NCI-H1417 (cell line): Measurements from ENCODE around the gene TYMP.
A peak's percentile ranks its signal among the peaks of the same experiment; 100 is the strongest.

ENCODE experiments used
- DNase-seq, 3 experiments: peaks; one replicate each; lab custom pipeline; 2025; lab: John Stamatoyannopoulos, UW

The TYMP gene

DNA sequence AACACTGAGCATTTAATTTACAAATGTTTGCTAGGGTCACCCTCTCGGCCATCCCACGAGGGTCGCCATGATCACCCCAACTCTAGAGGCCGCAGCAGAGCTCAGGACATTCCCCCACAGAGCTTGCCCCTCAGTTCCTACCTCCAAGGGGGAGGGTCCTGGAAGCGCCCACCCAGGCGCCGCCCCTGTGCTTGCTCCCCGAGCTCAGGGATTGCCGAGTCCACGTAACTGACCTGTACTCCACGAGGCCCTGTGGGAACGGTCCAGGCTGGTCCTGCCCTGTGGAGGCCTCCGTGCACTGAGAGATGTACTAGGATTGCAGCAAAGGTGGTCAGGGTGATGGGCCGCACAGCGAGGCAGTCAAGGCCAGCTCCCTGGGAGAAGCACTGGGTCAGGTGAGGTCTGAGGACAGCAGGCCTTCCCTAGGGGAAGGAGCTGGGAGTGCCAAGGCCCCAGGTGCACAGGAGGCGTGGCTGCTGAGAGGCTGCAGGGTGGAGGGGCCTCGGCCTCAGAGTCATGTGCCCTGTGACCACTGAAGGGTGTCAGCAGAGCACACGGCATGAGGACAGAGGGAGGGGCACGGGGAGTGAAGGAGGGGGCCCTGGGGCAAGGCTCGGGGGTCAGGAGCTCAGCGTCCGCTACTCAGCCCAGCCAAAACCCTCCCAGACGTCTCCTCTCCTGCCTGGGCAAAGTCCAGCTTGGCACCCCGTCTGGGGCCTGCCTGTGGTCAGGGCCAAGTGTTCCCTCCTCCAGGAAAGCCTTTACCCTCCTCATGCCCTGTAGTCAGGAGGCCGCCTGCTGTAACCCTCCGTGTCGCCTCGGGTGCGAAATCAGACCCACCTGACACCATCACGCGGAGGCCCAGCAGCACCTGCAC is 45.6 kb downstream of the TYMP start:
- no peak for DNase-seq

DNA sequence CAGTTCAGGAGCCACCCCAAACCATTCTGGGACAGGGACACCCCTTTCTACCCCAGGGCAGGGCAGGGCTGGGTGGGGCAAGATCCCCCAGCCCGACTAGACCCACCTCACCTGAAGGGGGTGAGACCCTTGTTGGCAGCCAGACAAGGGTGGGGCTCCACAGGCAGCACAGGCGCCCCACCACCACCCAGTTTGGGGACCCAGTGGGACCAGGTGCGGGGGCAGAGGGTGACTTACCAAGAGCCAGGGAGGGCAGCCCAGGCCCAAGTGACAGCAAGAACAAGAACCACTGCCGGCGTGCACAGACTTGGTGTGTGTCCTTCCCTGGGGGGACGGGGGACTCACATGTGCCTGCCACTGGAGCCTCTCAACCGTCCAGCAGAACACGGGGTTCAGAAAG is 46.3 kb downstream of the TYMP start:
- DNase-seq: no peak

DNA sequence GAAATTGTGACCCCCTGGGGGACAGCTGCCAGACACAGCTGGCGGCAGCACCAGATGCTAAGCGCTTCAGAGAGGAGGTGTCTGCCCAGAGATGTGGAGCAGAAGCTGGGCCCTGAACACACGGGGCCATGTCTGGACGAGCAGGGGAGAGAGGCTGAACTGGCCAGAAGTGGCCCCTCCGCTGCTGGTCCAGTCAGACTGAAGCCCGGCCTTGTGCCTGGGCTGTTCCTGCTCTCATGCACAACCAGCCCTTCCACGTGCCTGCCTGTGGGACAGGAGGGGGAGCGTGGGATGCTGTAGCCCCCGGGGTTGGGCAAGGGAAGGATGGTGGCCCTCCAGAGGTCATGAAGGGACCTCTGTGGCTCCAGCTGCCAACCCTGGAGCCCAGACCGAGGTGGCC is 46.7 kb downstream of the TYMP start:
- no peak for DNase-seq

GRCh38 chr22:50482107-50483074 is 47.4 kb downstream of the TYMP start:
- no peak for DNase-seq

GRCh38 chr22:50481440-50482106 is 48.2 kb downstream of the TYMP start, which contains the start of gene ADM2:
TSS of gene ADM2 (plus strand) at chr22:50481543. CDS start at chr22:50481848, 305 bp downstream.
- DNase-seq: no peak

DNA sequence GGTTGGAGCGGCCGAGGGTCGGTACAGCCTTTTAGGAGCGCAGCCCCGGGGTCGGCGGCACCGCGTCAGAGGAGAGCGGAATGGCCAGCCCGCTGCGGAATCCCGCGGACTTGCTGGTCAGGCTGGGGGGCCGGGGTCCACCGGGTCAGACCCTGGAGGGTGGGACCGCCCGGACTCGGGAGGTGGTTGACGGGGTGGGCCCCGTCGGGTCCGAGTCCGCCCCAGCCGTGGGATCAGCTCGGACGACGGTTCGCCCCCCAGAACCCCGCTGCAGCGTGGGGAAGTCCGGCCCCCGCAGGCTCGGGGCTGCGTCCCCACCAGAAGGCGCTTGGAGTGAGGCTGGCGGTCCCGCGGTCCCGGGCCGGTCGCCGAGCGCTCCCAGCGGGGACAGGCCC is 48.8 kb downstream of the TYMP start:
- DNase-seq: no peak

DNA sequence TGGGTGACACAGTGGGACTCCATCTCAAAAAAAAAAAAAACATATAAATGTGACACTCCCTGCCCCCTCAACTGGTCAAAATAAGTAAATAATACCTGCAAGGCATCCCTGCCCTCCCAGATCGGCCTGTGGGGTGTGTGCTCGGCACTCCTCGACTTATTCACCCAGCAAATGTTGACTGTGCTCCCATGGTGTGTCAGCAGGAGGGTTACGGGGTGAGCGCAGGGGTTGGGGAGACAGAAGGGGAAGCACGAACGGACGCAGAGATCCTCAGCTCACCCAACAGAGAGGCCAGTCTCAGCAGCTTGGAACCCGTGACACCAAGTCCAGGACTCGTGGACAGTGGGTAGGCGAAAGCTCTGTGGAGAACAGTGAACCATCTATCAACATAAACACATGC is 50.1 kb downstream of the TYMP start:
- DNase-seq: peak in 1 of 3 experiments; percentile 7

GRCh38 chr22:50477923-50478322 is 51.9 kb downstream of the TYMP start:
- DNase-seq: no peak

DNA sequence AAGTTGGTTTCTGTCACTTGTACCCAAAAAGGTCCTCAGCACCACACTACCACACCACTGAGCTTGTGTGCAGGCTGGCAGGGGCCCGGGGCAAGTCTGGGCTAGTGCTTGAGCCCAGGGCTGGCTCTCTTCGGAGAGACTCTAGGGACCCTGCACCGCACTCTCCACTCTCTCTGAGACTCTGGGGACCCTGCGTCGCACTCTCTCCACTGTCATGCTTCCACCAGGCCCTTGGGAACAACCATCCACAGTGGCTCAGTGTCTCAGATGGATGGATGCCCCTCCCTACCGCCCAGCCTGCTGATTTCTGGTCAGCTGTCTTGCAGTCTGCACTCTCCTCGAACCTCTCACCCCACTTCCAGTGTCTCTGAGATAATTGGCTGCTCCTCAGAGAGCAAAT is 52.9 kb downstream of the TYMP start:
- peak in 2 of 3 experiments; percentile 6 to 11 for DNase-seq
